ENCODE results near the gene CYB561A3.
A peak's percentile ranks its signal among the peaks of the same experiment; 100 is the strongest.

The CYB561A3 gene

DNA sequence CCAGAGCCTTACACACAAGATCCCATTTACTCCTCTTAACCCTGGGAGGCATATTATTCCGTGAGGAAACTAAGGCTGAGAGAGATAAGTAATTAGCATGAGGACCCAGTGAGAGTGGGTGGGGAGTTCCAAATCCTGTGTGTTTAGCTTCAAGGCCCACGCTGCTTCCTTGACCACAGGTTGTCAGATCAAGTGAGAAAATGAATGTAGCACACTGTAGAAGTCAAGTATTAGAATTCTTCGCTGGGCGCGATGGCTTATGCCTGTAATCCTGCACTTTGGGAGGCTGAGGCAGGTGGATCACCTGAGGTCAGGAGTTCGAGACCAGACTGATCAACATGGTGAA, 3.8 kb downstream of the CYB561A3 start:
- Mint-ChIP-seq H3K27me3 (no peaks in the 10 kb centered on the region), H3K27ac (no peak overlapping the region), H3K9me3 (no peaks in the 10 kb centered on the region), H3K4me3 (no peak overlapping the region), H3K36me3 (ENCODE audit: low read depth) (peaks cover 56% of the 10 kb centered on the region), H3K4me1 (ENCODE audit: low read depth) (peaks cover 31% of the 10 kb centered on the region)
- DNase-seq, result no peak

- H3K27ac Mint-ChIP-seq, result peak overlapping the region; percentile 56
- no peaks in the 10 kb centered on the region for H3K9me3 Mint-ChIP-seq
- no peak overlapping the region for H3K4me3 Mint-ChIP-seq
- H3K27me3 Mint-ChIP-seq, result no peaks in the 10 kb centered on the region
- peaks cover 56% of the 10 kb centered on the region for H3K36me3 Mint-ChIP-seq (ENCODE audit: low read depth)
- H3K4me1 Mint-ChIP-seq (ENCODE audit: low read depth), result peaks cover 28% of the 10 kb centered on the region
- DNase-seq, result no peak
These were observed 4.3 kb downstream of the CYB561A3 start for GRCh38 chr11:61357233-61357893.

DNA sequence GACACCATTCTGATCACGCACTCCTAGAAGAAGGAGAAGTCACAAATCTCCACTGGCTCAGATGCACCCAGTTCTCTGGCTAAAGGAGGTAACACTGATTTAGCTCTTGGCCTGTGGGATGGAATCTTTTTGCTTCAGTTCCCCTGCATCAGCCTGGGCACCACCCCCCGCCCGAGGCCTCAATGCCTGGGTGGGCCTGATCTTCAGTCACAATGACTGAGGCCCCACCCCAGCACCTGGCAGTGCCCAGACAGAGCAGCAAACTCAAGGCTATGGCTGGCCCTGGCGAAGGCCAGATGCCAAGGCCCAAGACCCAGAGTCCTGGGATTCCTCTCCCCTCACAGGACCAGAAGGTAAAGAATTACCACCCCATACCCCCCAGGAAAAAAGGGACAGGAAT, 5.0 kb downstream of the CYB561A3 start:
- Mint-ChIP-seq H3K27me3 (no peaks in the 10 kb centered on the region), H3K36me3 (ENCODE audit: low read depth) (peaks cover 60% of the 10 kb centered on the region), H3K9me3 (no peaks in the 10 kb centered on the region), H3K4me3 (no peak overlapping the region), H3K4me1 (ENCODE audit: low read depth) (peaks cover 28% of the 10 kb centered on the region), H3K27ac (peak overlapping the region; percentile 56)
- no peak for DNase-seq

- Mint-ChIP-seq H3K27ac (no peak overlapping the region), H3K36me3 (ENCODE audit: low read depth) (peaks cover 70% of the 10 kb centered on the region), H3K9me3 (no peaks in the 10 kb centered on the region), H3K4me1 (ENCODE audit: low read depth) (peaks cover 13% of the 10 kb centered on the region), H3K4me3 (no peak overlapping the region), H3K27me3 (no peaks in the 10 kb centered on the region)
- DNase-seq, result no peak
These were observed 7.5 kb downstream of the CYB561A3 start for GRCh38 chr11:61354208-61354607.

DNA sequence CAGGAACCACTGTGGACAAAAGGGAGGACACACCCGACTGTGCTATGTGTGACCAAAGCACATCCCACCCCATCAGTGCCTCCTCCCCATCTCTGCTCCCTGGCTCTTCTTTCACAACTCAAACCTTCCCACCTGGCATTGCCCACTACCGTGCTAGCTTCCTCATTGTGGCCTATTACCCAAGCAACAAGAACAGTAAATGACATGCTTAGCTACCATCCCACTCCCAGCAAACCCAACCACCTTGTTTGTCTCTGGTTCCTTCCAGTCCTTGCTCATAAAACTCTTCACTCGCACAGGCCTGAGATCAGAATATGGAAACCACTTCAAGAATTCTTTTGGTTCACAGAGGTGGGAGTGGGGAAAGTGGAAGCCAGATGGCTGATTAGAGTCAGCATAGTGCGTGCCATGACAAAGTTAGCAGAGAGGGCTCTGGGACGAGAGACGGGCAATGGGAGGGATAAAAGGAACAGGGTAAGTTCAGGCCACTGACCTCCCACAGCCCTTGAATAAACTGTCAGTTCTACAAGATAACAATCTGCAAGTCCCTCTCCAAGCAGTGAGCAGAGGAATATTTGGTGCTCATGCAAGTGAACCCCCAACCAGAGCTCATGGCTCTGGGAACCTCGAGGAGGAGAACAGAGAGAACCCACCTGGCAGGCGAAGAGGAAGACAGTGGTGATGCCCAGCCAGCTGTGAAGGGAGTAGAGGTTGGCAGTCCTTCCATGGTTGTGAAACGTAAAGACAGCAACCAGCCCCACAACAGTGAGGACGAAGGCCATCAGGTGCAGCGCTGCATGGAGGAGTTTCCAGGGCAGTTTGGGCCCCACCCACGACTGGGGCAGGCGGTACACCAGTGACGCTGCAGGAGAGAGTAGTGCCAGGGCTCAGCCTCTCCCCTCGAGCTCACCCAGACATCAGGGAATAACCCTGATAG, 8.3 kb downstream of the CYB561A3 start:
- Mint-ChIP-seq H3K27me3 (no peaks in the 10 kb centered on the region), H3K36me3 (ENCODE audit: low read depth) (peaks cover 77% of the 10 kb centered on the region)

GRCh38 chr11:61352038-61352437, 9.6 kb downstream of the CYB561A3 start:
- Mint-ChIP-seq H3K9me3 (no peaks in the 10 kb centered on the region), H3K4me3 (no peak overlapping the region), H3K4me1 (ENCODE audit: low read depth) (peaks cover 6% of the 10 kb centered on the region), H3K27me3 (no peaks in the 10 kb centered on the region), H3K27ac (no peak overlapping the region), H3K36me3 (ENCODE audit: low read depth) (peaks cover 84% of the 10 kb centered on the region)
- no peak for DNase-seq

More for the DNA sequence above, 8.3 kb downstream of the CYB561A3 start:
- Mint-ChIP-seq H3K4me3 (no peak overlapping the region), H3K27ac (no peak overlapping the region), H3K4me1 (ENCODE audit: low read depth) (peaks cover 12% of the 10 kb centered on the region), H3K9me3 (no peaks in the 10 kb centered on the region)
- no peak for DNase-seq

- peaks cover 84% of the 10 kb centered on the region for H3K36me3 Mint-ChIP-seq (ENCODE audit: low read depth)
- DNase-seq, result no peak
- no peaks in the 10 kb centered on the region for H3K9me3 Mint-ChIP-seq
- no peak overlapping the region for H3K4me3 Mint-ChIP-seq
- peaks cover 2% of the 10 kb centered on the region for H3K4me1 Mint-ChIP-seq (ENCODE audit: low read depth)
- no peak overlapping the region for H3K27ac Mint-ChIP-seq
- no peaks in the 10 kb centered on the region for H3K27me3 Mint-ChIP-seq
These were observed 10.9 kb downstream of the CYB561A3 start for GRCh38 chr11:61350803-61351202.

GRCh38 chr11:61350336-61350735, 11.3 kb downstream of the CYB561A3 start:
- no peak for DNase-seq
- H3K4me1 Mint-ChIP-seq (ENCODE audit: low read depth), result peaks cover 2% of the 10 kb centered on the region
- H3K27me3 Mint-ChIP-seq, result no peaks in the 10 kb centered on the region
- no peak overlapping the region for H3K27ac Mint-ChIP-seq
- peaks cover 83% of the 10 kb centered on the region for H3K36me3 Mint-ChIP-seq (ENCODE audit: low read depth)
- no peak overlapping the region for H3K4me3 Mint-ChIP-seq
- no peaks in the 10 kb centered on the region for H3K9me3 Mint-ChIP-seq

- Mint-ChIP-seq H3K36me3 (ENCODE audit: low read depth) (peaks cover 79% of the 10 kb centered on the region), H3K27ac (no peak overlapping the region), H3K4me1 (ENCODE audit: low read depth) (no peaks in the 10 kb centered on the region), H3K27me3 (no peaks in the 10 kb centered on the region), H3K4me3 (no peak overlapping the region), H3K9me3 (no peaks in the 10 kb centered on the region)
- no peak for DNase-seq
These were observed 11.8 kb downstream of the CYB561A3 start for GRCh38 chr11:61349916-61350315.

- Mint-ChIP-seq H3K27me3 (no peaks in the 10 kb centered on the region), H3K4me3 (no peak overlapping the region), H3K36me3 (ENCODE audit: low read depth) (peaks cover 85% of the 10 kb centered on the region), H3K9me3 (no peaks in the 10 kb centered on the region), H3K27ac (no peak overlapping the region), H3K4me1 (ENCODE audit: low read depth) (no peaks in the 10 kb centered on the region)
- DNase-seq, result no peak
These were observed 12.4 kb downstream of the CYB561A3 start for GRCh38 chr11:61349189-61349751.

- Mint-ChIP-seq H3K36me3 (ENCODE audit: low read depth) (peaks cover 76% of the 10 kb centered on the region), H3K27me3 (no peaks in the 10 kb centered on the region), H3K9me3 (no peaks in the 10 kb centered on the region), H3K4me3 (no peak overlapping the region), H3K27ac (peak overlapping the region; percentile 18), H3K4me1 (ENCODE audit: low read depth) (no peaks in the 10 kb centered on the region)
- DNase-seq, result no peak
These were observed 13.7 kb downstream of the CYB561A3 start for GRCh38 chr11:61347916-61348461.

GRCh38 chr11:61345954-61346843, 15.5 kb downstream of the CYB561A3 start:
- Mint-ChIP-seq H3K27ac (peak overlapping the region; percentile 22), H3K4me3 (no peak overlapping the region), H3K9me3 (no peaks in the 10 kb centered on the region), H3K4me1 (ENCODE audit: low read depth) (no peaks in the 10 kb centered on the region), H3K27me3 (no peaks in the 10 kb centered on the region), H3K36me3 (ENCODE audit: low read depth) (peaks cover 73% of the 10 kb centered on the region)
- no peak for DNase-seq

GRCh38 chr11:61345170-61345610, 16.5 kb downstream of the CYB561A3 start:
- peaks cover 71% of the 10 kb centered on the region for H3K36me3 Mint-ChIP-seq (ENCODE audit: low read depth)
- no peak for DNase-seq
- H3K9me3 Mint-ChIP-seq, result no peaks in the 10 kb centered on the region
- no peaks in the 10 kb centered on the region for H3K27me3 Mint-ChIP-seq
- no peaks in the 10 kb centered on the region for H3K4me1 Mint-ChIP-seq (ENCODE audit: low read depth)
- H3K4me3 Mint-ChIP-seq, result no peak overlapping the region
- no peak overlapping the region for H3K27ac Mint-ChIP-seq
